Kidney glomerular epithelial cell (primary cell): ENCODE results near the gene HOXC10.

Source experiments
- DNase-seq: peaks from one replicate; lab custom pipeline; 2025; lab: John Stamatoyannopoulos, UW

HOXC10 gene

DNA sequence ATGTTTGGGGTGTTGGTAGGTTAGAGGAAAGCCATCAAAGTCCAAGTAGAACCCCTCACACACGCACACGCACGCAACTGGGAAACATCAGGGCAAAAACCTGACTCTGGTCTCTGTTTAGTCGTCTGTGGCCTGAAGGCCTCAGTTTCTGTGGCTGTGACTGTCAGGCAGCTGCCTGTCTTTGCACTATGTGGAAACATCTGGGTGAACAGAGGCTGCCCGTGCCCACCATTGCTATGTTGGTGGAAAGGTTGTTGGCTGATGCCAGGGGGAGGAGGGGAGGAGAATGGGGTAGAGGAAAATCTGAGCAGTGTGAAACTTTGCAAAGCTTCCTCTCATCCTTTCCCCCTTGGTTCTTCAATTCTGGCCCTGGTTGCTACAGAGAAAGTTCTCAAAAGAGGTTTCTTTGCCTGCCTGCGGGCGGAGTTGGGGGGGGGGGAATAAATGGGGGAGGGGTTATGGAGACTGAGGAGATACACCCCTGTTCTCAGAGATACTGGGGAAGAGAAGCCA lies 7.5 kb downstream of the HOXC10 start:
- DNase-seq = no peak

DNA sequence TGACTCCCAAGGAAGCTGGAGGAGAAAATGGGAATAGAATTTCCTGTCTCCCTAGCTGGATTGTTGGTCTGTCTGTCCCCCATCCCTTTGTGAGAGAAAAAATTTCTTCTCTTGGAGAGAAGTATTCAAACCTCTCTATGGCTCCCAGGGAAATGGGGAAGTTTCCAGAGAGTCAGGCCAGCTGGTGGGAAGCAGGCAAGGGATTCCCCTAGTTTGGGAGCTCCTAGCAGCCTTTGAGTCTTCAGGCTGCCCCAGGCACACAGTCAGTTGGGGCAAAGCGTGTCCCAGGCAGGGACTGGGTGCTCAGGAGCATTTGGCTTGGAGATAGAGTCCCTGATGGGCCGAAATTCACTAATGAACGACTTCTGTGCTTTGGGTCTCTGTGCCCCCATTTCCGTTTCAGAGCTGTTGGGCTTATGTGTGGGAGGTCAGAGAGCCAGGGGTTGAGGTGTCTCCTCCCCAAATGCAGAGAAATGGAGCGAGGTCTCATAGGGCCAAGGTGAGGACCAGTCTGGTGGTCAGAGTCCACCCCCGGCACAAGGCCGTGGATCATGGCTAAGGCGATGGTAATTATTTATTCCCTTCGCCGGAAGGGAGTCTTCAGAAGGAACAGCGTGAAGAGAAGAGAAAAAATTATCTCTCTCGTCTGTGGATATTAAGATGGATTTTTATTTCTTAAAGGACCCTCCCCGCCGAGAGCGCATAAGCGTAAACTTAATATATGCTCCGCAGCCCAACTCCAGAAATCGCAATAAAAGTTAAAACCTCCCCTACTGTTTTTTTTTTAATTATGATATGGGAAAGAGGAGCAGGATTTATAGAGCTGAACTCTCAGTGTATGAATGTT lies 8.4 kb downstream of the HOXC10 start:
- DNase-seq = no peak

GRCh38 chr12:53994009-53994263 lies 9.0 kb downstream of the HOXC10 start:
- no peak for DNase-seq

DNA sequence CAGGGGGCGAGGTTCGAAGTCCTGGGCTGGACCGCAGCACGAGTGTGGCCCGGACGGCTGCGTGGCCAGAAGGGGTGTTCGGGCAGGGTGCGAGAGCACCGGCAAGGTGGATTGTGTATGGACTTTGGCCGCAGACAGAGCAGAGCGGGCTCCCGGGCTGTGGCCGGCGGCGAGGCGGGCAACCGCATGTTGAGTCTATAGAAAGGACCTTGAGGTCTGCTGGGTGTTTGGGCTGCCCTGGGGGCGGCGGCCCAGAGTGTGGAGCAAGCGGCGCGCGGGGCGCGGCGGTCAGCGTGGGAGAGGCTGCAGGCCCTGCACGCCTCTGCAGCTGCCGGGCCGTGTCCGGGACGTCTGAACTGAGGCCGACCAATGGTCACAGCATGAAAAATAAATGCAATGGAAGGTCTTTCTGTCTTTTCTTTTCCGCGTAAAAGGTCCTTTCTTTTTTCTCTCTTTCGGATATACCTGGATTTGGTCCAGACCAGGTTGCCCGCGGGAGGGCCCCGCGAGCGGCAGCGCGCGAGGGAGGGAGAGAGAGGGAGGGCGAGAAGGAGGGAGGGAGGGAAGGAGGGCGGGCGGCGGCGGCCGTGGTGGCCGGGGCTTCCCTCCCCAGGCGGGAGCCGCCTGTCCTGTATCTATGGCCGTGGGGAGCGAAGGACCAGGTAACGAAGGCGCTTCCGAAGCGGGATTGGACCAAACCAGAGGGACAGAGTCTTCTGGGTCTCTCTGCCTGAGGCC lies 9.5 kb downstream of the HOXC10 start:
- peak; percentile 44 for DNase-seq

GRCh38 chr12:53995002-53995377 lies 10.0 kb downstream of the HOXC10 start:
- no peak for DNase-seq

DNA sequence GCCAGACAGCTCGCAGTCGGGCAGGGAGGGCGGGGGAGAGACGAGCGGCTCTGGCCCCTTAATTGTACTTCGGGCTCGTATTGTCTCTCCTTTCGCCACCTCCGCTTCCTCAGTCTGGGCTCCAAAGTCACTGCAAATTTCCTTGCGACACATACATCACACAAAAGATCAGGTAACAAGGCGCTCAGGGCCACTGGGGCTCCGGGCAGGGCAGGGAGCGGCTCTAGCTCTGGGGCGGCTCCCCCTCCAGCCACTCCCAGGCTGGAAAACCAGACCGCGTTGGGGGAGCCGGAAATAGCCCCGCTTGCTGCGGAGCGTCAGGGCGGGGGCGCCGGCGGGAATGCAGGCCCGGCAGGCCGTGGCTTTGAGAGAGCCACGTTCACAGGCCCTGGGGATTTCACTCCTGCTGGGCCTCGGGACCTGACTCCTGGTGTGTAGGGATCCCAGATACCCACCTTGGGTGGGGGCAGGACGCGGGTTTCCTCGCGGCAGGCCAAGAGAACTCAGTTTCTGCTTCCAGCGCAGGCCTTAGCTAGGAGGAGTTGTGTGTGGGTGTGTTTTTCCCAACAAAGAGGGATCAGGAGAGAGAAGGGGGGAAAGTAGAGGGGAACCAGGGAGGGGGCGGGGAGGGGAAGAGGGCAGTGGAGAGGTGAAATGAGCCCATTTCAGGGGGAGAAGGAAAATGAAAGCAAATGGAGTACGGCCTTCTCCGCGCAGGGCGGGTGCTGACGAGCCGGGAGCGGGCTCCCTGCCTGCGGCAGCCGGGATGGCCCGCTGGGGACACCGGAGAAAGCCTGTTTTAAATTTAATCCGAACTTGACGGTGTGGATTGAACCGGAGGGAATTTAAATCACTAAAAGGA lies 10.7 kb downstream of the HOXC10 start:
- DNase-seq = peak; percentile 75

GRCh38 chr12:53996240-53997203 lies 11.6 kb downstream of the HOXC10 start:
- peak; percentile 75 for DNase-seq

- no peak for DNase-seq
Measured at GRCh38 chr12:53997204-53998109, 12.5 kb downstream of the HOXC10 start.

- no peak for DNase-seq
Measured at GRCh38 chr12:53998110-53998899, 13.4 kb downstream of the HOXC10 start.

GRCh38 chr12:53998900-53999236 lies 13.9 kb downstream of the HOXC10 start:
- DNase-seq = no peak

DNA sequence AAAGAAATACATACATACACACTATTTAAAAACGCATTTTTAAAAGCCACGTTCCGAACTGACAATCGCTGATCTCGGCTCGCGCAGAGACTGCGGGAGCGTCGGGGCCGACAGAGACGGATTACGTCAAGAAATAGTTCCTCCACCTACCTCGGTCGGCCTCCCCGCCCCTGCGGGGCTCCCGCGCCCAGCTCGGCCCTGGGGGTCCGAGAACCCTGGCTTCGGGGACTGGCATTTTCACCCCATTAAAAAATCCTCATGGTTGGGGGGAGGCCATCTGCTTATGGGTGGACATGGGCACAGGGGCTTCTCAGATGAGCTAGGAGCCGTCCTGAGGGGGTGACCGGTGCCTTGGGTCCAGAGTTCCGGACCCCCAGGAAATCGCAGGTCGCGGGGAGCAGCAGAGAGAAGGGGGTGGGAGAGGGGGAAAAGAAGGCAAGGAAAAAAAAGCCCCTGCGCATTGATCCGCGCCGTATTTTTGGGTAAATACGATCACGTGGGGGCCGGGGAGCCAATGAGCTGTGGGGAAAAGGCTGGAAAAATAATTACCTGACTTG lies 14.7 kb downstream of the HOXC10 start:
- peak; percentile 61 for DNase-seq

DNA sequence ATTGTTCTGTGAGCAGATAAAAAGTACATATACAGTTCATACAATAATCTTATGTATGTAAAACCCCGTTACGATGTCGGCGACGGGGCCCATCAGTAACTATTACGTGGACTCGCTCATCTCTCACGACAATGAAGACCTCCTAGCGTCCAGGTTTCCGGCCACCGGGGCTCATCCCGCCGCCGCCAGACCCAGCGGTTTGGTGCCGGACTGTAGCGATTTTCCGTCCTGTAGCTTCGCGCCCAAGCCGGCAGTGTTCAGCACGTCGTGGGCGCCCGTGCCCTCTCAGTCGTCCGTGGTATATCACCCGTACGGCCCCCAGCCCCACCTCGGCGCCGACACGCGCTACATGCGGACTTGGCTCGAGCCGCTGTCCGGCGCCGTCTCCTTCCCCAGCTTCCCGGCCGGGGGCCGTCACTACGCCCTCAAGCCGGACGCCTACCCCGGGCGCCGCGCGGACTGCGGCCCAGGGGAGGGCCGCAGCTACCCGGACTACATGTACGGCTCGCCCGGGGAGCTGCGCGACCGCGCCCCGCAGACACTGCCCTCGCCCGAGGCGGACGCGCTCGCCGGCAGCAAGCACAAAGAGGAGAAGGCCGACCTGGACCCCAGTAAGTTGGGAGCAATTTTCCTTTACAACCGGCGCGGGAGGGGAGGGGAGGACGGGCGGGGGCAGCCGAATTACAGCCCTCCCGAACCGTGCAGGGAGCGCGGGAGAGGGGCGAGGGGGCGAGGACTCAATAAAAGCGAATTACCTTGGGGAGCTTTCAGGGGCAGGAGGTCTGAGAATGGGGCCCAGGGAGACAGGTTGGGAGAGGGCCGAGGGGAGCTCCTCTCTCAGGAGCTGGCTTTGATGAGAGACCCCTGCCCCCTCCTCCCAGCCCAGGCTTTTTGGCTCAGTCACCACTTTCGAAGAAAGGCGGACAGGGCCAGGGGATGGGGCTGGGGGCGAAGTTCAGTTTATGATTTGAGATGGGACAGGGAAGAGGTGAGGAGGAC lies 15.5 kb downstream of the HOXC10 start, which contains the start of gene HOXC9:
Gene HOXC9, plus strand, starts transcription at position 46 of the 999 bp plus-strand sequence. Its CDS starts 28 bp downstream, at position 74.
- DNase-seq = no peak

GRCh38 chr12:54001283-54002187 lies 16.6 kb downstream of the HOXC10 start:
- DNase-seq = no peak

GRCh38 chr12:54002278-54002914 lies 17.4 kb downstream of the HOXC10 start:
- DNase-seq = no peak

- no peak for DNase-seq
Measured at GRCh38 chr12:54002915-54003389, 18.0 kb downstream of the HOXC10 start.

DNA sequence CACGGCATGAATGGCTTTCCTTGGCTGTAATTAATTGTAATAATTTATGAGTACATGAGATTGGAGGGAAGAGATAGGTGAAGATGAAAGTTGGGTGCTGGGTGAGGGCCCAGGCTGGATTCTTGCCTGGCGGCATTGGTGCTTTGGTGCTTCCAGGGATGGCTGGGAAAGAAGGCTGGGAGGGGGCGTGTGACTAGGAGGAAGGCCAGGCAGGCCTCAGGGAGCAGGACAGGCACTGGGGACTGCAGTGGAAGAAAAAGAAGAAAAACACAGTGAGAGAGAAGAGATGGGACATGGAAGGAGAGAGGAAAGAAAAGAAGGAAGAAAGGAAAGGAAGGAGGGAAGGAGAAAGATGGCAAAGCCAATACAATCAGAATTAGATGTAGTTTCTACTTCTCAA lies 18.7 kb downstream of the HOXC10 start:
- DNase-seq = no peak
